Fibroblast of the conjunctiva (primary cell): ENCODE measurements around the gene ERVMER34-1.

Experiments
- DNase-seq: peaks from one replicate; pipeline ENCODE4 v3.0.0-alpha.2; 2010; ENCODE audit warnings: low read depth

The ERVMER34-1 gene

DNA sequence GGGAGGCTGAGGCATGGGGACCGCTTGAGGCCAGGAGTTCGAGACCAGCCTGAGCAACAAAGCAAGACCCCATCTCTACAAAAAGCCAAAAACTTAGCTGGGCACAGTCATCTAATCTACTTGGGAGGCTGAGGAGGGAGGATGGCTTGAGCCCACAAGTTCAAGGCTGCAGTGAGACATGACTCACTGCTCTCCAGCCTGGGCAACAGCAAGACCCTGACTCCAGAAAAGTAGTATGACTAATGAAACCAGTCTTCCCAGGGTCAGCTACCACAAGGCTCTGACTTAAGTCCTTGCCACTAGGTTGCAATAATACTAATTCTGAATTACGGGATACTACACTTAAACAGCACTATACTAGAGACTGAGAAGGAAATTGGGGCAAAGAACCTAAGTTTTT, 33.1 kb downstream of the ERVMER34-1 start:
- no peak for DNase-seq

DNA sequence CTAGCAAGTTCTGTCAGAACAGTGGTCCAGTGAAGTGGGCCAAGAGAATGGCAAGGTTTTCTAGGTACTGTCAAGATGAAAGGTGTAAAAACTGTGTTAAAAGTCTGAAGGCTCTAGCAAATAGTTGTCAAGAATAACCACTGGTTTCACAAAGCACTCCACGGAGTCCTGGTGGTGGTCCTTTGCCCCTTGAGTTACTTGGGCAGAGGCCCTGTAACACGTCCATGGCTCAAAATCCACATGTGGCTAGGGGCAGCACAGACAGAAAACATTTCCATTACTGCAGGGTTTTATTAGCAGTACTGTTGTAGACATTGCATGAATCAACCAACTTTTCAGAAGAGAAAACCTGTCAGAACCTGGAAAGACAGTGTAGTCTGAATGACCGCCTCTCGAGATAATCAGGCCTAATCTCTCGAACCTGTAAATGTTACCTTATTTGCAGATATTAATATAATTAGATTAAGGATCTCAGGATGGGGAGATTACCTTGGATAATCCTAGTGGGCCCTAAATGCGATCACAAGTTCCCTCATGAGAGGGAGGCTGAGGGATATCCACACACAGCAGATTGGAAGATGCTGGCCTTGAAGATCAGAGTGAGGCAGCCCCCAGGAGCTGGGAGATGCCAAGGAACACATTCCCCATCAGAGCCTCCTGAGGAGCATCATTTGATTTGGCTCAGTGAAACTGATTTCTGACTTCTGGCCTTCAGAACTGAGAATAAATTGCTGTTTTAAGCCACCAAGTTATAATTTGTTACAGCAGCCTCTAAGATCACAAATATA, 34.7 kb downstream of the ERVMER34-1 start:
- no peak for DNase-seq

DNA sequence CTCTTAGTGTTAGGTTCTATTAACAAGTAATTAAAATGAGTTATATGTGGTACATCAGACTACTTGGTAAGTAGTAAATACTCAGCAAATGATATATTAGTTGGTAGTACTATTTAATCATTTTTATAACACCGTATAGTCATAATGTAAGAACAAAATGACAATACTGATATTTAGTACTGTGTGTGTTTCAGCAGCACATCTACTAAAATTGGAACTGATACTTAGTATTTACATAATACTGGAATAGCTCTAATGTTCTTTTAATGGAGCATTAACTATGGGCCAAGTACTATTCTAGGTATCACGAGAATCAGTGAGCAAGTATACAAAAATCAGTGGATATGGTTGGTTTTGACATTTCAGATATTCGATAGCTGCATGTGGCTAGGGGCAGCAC, 35.3 kb downstream of the ERVMER34-1 start:
- no peak for DNase-seq

DNA sequence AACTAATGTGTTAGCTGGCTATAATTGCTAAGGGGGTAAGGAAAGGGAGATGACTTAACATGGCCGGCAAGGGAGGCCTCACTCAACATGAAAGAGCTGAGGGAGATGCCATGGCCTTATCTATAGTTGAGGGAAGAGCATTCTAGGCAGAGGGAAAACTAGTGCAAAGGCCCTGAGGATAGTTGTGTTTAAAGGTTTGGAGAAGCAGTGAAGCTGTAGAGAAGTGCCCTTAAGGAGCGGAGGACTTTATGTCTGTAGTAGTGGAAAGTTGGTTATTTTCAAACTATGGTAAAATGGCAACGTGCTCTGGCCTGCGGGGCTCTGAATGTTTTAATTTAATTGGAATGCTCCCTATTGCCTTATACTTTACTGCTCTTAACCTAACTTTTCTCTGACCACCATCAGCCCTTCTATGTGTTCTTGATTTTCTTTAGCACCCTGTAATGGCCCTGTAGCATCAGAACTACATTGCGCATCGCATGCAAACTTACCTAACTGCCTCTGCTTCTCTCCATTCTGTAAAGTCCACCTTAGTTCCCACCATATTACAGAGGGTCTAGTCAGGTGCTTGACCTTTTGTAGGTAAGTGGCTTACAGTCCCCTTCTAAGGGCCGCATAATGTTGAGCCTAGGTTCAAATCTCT, 35.8 kb downstream of the ERVMER34-1 start:
- DNase-seq: no peak

DNA sequence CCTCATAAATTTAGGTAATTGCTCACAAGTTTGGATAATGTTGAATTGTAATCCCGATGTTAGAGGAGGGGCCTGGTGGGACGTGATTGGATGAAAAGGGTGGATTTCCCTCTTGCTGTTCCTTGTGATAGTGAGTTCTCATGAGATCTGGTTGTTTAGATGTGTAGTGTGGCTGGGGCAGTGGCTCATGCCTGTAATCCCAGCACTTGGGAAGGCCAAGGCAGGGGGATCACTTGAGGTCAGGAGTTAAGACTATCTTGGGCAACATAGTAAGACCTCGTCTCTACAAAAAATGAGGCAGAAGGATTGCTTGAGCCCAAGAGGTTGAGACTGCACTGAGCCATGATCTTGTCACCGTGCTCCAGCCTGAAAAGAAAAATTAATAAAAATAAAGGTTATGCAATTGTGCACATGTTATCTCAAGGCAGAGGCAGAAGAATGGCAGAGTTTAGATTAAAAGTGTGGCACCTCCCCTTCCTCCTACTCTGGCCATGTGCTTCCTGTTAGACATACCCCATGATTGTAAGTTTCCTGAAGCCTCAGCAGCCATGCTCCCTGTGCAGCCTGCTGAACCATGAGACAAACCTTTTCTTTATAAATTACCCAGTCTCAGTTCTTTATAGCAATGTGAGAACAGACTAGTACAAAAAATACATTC, 36.5 kb downstream of the ERVMER34-1 start:
- no peak for DNase-seq

DNA sequence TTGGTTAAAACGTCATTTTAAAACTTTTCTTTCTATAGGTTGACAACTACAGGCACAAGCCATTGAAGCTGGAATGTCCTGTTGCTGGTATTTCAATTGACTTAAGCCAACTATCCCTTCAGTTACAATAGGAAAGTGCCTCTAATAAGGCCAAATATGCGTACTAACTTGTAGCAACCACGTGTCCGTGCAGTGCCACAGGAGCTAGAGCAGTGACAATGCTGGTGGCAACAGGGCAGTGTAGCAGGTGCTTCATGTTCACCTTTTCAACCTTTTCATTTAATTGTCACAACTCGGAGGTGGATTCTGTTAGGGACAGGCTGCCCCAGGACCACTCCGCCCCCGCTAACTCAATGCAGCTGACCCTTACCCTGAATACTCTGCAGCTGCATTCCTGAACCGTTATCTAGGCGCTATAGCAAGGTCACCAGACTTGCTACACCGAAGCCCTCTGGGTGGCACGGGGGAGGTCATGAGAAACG, 37.7 kb downstream of the ERVMER34-1 start:
- no peak for DNase-seq

DNA sequence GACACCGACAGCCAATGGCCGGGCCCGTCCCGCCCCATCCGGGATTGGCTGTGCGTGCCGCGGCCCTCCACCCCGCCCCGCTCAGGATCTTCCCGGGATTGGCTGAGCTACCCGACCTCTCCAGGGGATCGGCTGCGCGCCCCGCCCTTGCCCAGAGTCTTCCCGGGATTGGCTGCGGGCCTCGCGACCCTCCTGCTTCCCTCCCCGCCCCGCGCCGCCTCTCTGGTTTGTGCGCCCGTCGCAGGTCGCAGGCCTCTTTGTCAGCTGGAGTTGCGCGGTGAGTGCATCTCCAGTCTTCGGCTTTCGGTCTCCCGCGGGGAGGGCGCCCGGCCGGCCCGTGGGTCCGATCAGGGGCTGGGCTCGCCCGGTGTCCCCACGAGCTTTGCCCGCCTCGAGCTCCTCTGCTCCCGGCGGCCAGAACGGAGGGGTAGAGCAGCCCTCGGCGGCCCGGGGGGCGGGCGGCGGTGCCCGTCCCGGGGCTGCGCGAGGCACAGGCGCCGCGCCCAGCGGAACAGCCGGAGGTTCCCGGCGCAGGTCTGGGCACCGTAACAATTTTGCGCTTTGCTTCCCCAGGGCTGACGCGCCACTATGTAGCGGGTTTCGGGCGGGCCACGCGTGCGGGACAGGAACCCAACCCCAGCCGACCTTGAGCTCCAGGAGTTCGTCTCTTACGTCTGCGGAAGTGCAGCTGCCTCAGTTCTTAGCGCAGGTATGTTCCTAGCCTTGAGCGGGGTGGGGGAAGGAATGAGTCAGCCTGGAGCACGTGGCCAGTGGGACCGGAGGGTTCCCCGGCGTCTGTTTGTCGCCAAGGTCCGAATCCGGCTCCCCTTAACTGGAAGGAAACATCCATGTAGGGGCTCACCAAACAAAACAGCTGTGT, 38.7 kb downstream of the ERVMER34-1 start:
- DNase-seq: peak; percentile 93

DNA sequence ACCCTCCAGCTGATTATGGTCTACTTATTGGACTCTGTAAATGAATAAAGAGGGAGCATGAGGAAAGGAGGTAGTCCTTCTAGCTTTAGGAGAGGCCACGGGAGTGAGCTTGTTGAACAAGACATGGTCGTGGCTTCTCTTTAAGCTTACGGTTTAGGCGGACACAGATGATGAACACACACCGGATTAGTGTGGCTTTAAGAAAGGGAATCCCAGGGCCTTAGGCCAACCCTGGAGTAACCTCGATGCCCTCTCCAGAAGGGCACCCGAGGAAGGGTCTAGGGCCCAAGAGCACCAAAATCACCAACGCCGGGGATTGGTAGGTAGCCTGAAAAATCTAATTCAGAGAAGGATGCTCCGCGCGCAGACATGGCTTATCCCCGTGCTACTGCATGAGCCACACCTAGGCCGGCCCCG, 39.4 kb downstream of the ERVMER34-1 start:
- no peak for DNase-seq

GRCh38 chr4:52711272-52711671, 40.0 kb downstream of the ERVMER34-1 start:
- no peak for DNase-seq

GRCh38 chr4:52709155-52709554, 42.1 kb downstream of the ERVMER34-1 start:
- no peak for DNase-seq

GRCh38 chr4:52704661-52705060, 46.6 kb downstream of the ERVMER34-1 start:
- no peak for DNase-seq

DNA sequence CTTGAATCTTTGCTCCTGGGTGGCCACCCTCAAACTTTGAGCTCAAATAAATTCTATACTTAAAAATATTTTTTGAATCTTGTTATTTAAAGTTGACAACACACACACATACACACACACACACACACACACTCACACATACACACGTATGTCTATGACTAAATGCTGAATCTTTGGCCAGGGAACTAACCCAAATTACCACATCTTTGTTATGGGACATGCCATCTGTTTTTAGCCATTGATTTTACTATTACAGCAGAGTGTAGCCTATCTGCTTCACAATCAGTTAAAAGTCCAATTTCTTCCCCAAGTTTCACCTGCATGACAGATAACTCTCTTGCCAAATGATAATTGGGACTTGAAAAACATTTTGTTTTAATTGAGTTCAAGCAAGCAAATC, 47.1 kb downstream of the ERVMER34-1 start:
- no peak for DNase-seq

DNA sequence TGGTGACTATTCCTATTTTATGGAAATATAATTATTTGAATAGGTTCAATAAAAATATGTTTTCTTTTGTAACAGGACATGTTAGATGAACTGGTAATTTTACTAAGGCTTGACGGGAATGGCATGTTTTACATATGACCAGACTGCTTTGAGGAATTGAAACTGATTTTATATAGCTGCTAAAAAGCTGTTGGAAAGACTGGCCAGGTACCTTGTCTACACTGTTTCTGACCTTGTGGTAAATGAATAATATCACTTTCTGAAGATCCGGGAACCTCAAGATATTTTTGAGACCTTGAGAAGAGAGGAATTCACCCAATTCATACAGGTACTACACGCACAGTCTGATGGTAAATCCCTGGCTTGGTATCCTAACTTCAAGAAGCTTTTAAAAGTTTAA, 50.0 kb downstream of the ERVMER34-1 start:
- DNase-seq: no peak

DNA sequence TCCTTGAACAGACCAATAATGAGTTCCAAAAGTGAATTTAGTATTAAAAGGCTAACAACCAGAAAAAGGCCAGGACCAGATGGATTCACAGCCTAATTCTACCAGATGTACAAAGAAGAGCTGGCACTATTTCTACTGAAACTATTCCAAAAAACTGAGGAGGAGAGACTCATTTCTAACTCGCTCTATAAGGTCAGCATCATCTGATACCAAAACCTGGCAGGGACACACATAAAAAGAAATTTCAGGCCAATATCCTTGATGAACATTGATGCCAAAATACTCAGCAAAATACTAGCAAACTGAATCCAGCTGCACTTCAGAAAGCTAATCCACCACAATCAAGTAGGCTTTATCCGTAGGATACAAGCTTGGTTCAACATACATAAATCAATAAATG, 56.3 kb downstream of the ERVMER34-1 start:
- no peak for DNase-seq

GRCh38 chr4:52693492-52693891, 57.7 kb downstream of the ERVMER34-1 start:
- no peak for DNase-seq
